NT2/D1 (cell line): Measurements from ENCODE around the gene ZNF619.

ENCODE experiments used
- DNase-seq: peaks from one replicate; pipeline ENCODE4 v3.0.0-alpha.2; 2011; ENCODE audit warnings: low read depth, low spot score
- H3K27me3 ChIP-seq: 2 replicates; pipeline ENCODE4 v1.6.0; 2011; ENCODE audit warnings: mild to moderate bottlenecking; ENCODE audit not compliant: insufficient read length, insufficient read depth
- H3K36me3 ChIP-seq: 2 replicates; pipeline ENCODE4 v1.6.1; 2011; ENCODE audit warnings: mild to moderate bottlenecking, low read length, mixed read lengths; ENCODE audit not compliant: insufficient read depth, insufficient read length
- H3K4me1 ChIP-seq: 2 replicates; pipeline ENCODE4 v1.5.1; 2011; ENCODE audit not compliant: insufficient read depth, insufficient read length
- H3K4me3 ChIP-seq: 2 replicates; pipeline ENCODE4 v1.5.1; 2011; ENCODE audit warnings: low read depth; ENCODE audit not compliant: insufficient read length
- H3K9ac ChIP-seq: 2 replicates; pipeline ENCODE4 v1.6.0; 2011; ENCODE audit warnings: low read depth; ENCODE audit not compliant: insufficient read length
- H3K9me3 ChIP-seq: 2 replicates; pipeline ENCODE4 v1.5.1; 2011; ENCODE audit warnings: mild to moderate bottlenecking, low read length; ENCODE audit not compliant: insufficient read depth
- SUZ12 ChIP-seq: IDR thresholded peaks from 2 replicates; pipeline ENCODE4 v1.6.1; 2011; ENCODE audit not compliant: insufficient read length, insufficient read depth; ENCODE audit errors: extremely low read depth
- YY1 ChIP-seq: IDR thresholded peaks from 2 replicates; pipeline ENCODE4 v1.6.1; 2011; ENCODE audit not compliant: insufficient read length, insufficient read depth
- ZNF274 ChIP-seq: IDR thresholded peaks from 2 replicates; pipeline ENCODE4 v1.6.1; 2011; ENCODE audit warnings: mild to moderate bottlenecking, low read depth, low read length

Gene ZNF619

DNA sequence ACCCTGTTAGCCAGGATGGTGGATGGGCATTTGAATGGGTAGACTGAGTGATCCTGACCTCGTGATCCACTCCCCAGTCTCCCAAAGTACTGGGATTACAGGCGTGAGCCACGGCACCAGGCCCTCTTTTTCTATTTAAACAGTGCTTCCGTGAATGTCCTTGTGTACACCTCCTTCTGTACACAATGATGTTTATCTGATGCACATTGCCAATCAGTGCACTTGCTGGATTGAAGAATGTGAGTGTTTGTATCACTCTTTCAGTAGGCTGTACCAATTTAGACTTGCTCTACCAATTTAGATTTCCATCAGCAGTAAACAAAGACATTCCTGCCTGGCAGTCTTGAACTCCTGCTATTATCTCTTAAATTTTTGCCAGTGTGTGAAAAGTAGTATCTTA is 8.9 kb upstream of the ZNF619 start:
- no peak overlapping the region for H3K9ac ChIP-seq
- H3K9me3 ChIP-seq = no peaks in the 10 kb centered on the region
- TF ChIP-seq SUZ12 (no peak), YY1 (no peak), ZNF274 (no peak)
- H3K27me3 ChIP-seq = no peaks in the 10 kb centered on the region
- H3K4me3 ChIP-seq = no peak overlapping the region
- H3K4me1 ChIP-seq = no peaks in the 10 kb centered on the region
- DNase-seq = no peak
- H3K36me3 ChIP-seq = peaks cover 48% of the 10 kb centered on the region

DNA sequence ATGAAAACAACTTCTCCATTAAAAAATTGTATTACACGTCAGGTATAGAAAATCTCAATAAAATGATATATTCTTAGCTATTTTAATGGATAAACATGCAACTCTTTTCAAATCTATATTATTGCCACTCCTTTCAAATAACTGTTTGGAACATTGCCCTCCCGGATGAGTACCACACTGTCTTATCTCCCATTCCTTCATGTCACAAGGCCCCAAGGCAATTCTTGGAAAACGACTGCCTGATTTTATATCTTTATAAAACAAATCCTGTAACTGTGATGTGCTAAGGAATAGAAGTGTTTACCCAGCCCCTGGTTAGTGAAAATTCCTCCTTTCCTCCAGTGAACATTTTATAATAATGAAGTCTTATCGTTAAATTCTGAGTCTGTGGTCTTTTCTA is 6.2 kb upstream of the ZNF619 start:
- no peak for DNase-seq
- Histone ChIP-seq H3K36me3 (peaks cover 22% of the 10 kb centered on the region), H3K4me3 (no peak overlapping the region), H3K27me3 (no peaks in the 10 kb centered on the region), H3K4me1 (no peaks in the 10 kb centered on the region), H3K9me3 (no peaks in the 10 kb centered on the region), H3K9ac (no peak overlapping the region)
- TF ChIP-seq ZNF274 (no peak), SUZ12 (no peak), YY1 (no peak)

DNA sequence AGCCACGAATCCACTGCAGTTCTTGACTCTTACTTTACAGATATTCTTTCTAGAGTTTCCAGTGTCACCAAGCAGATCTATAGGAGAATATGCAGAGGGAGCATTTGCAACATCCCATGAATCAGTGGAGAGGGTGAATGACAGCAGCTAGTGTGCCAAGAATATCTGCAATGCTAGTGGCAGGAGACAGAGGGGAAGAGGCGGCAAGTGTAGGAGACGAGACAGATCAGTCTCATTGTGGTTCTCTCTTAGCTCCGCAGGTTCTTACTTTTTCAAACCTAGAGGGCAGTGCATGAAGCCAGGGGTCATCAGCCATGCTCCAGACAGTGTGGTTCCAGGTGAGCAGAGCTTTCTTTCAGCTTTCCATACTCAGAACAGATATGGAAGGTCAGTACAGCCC is 744 bp downstream of the ZNF619 start:
- Histone ChIP-seq H3K4me1 (no peaks in the 10 kb centered on the region), H3K9ac (no peak overlapping the region), H3K9me3 (no peaks in the 10 kb centered on the region), H3K4me3 (peak overlapping the region; percentile 61), H3K36me3 (peaks cover 6% of the 10 kb centered on the region), H3K27me3 (no peaks in the 10 kb centered on the region)
- no peak for DNase-seq
- TF ChIP-seq YY1 (no peak), SUZ12 (no peak), ZNF274 (no peak)

DNA sequence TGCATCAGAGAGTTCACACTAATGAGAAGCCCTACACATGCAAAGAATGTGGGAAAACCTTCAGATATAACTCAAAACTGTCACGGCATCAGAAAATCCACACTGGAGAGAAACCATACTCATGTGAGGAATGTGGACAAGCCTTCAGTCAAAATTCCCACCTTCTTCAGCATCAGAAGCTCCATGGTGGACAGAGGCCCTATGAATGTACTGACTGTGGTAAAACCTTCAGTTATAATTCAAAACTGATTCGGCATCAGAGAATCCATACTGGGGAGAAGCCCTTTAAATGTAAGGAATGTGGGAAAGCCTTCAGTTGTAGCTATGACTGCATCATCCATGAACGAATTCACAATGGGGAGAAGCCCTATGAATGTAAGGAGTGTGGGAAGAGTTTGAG is 10.2 kb downstream of the ZNF619 start:
- Histone ChIP-seq H3K9ac (no peak overlapping the region), H3K9me3 (peaks cover 22% of the 10 kb centered on the region), H3K27me3 (no peaks in the 10 kb centered on the region), H3K4me1 (no peaks in the 10 kb centered on the region), H3K4me3 (no peak overlapping the region), H3K36me3 (peaks cover 15% of the 10 kb centered on the region)
- TF ChIP-seq YY1 = no peak
- TF ChIP-seq SUZ12 = no peak
- TF ChIP-seq ZNF274 = no peak
- DNase-seq = no peak

DNA sequence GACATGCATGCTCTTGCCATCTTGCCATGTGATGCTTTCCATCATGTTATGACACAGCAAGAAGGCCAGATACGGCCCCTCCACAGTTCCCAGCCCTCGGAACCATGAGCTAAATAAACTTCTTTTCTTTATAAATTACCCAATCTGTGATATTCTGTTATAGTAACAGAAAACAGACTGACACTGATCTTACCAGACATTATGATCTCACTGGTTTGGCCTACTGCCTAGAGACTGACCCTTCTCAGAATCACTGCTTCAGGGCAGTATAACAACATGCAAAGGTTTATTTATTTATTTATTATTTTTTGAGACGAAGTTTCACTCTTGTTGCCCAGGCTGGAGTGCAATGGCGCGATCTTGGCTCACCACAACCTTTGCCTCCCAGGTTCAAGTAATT is 14.0 kb downstream of the ZNF619 start:
- Histone ChIP-seq H3K27me3 (no peaks in the 10 kb centered on the region), H3K4me1 (no peaks in the 10 kb centered on the region), H3K9ac (no peak overlapping the region), H3K36me3 (peaks cover 9% of the 10 kb centered on the region), H3K9me3 (peaks cover 22% of the 10 kb centered on the region), H3K4me3 (no peak overlapping the region)
- TF ChIP-seq SUZ12 = no peak
- no peak for TF ChIP-seq YY1
- no peak for TF ChIP-seq ZNF274
- no peak for DNase-seq

DNA sequence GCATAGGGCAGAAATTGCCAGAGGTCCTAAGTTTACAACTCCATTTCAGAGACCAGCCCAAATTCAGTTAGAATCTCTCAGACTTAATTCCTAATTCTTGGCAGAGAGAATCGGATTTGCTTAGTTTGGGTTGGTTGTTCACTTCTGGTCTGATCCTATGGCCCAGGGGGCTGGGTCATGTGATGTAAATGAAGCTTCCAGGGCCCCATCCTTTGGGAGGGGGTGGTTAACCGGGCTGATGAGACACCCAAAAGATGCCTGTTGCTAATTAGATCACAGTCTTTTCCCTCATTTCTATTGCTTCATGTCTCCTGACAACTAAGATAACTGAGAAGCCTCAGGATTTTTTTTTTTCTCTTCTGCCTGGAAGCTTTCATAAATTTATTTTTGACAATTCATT is 17.8 kb downstream of the ZNF619 start:
- no peak for DNase-seq
- H3K36me3 ChIP-seq = no peaks in the 10 kb centered on the region
- H3K9ac ChIP-seq = no peak overlapping the region
- no peak for TF ChIP-seq ZNF274
- no peak for TF ChIP-seq YY1
- no peaks in the 10 kb centered on the region for H3K27me3 ChIP-seq
- no peak overlapping the region for H3K4me3 ChIP-seq
- no peaks in the 10 kb centered on the region for H3K9me3 ChIP-seq
- no peaks in the 10 kb centered on the region for H3K4me1 ChIP-seq

DNA sequence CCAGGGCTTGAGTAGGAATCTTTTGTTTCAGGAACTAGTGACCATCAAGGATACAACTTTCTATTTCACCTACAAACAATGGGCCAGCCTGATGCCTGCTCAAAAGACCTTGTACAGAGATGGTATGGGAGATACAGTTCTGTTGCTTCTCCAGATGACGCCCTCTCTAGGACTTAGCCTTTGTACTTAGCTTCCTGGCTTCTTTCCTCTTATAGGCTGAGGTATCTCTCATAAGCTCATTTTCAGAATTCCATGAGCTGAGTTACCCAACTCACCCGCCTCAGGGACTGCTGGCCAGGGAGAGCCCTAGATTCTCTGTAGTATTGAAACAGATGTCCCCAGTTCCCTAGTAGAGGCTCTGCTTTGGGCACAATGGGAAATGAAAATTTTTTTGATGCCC is 20.4 kb downstream of the ZNF619 start:
- Histone ChIP-seq H3K9ac (no peak overlapping the region), H3K4me1 (no peaks in the 10 kb centered on the region), H3K27me3 (no peaks in the 10 kb centered on the region), H3K4me3 (no peak overlapping the region), H3K9me3 (no peaks in the 10 kb centered on the region), H3K36me3 (no peaks in the 10 kb centered on the region)
- no peak for TF ChIP-seq SUZ12
- no peak for TF ChIP-seq ZNF274
- TF ChIP-seq YY1 = no peak
- no peak for DNase-seq

DNA sequence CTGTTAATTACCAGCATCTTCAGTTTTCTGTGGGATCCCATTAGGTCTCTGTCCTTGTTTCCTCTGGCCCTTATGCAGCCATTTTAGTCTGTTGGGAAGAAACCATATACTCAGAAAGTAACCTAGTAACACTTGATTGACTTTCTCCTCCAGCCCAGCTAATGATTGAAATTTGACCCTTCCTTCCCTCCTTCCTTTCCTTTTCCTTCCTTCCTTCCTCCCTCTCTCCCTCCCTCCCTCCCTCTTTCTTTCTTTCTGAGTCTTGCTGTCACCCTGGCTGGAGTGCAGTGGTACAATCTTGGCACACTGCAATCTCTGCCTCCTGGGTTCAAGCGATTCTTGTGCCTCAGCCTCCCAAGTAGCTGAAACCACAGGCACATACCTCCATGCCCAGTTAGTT is 23.0 kb downstream of the ZNF619 start:
- no peaks in the 10 kb centered on the region for H3K9me3 ChIP-seq
- no peak for DNase-seq
- H3K4me3 ChIP-seq = no peak overlapping the region
- no peaks in the 10 kb centered on the region for H3K27me3 ChIP-seq
- H3K4me1 ChIP-seq = no peaks in the 10 kb centered on the region
- TF ChIP-seq SUZ12 (no peak), ZNF274 (no peak), YY1 (no peak)
- H3K36me3 ChIP-seq = no peaks in the 10 kb centered on the region
- H3K9ac ChIP-seq = no peak overlapping the region
